IPS DF 4.7 (cell line): ENCODE data around the gene PTTG1.

ENCODE experiments used
- DNase-seq: peaks from one replicate; pipeline ENCODE4 v3.0.0-alpha.2; 2013; ENCODE audit warnings: low spot score; ENCODE audit errors: extremely low read depth

The PTTG1 gene

GRCh38 chr5:160453751-160454150 lies 32.1 kb downstream of the PTTG1 start:
- no peak for DNase-seq

GRCh38 chr5:160455600-160455999 lies 33.9 kb downstream of the PTTG1 start:
- DNase-seq = no peak

- no peak for DNase-seq
Measured at GRCh38 chr5:160456480-160457177, 35.0 kb downstream of the PTTG1 start.

- no peak for DNase-seq
Measured at GRCh38 chr5:160457252-160457651, 35.6 kb downstream of the PTTG1 start.

DNA sequence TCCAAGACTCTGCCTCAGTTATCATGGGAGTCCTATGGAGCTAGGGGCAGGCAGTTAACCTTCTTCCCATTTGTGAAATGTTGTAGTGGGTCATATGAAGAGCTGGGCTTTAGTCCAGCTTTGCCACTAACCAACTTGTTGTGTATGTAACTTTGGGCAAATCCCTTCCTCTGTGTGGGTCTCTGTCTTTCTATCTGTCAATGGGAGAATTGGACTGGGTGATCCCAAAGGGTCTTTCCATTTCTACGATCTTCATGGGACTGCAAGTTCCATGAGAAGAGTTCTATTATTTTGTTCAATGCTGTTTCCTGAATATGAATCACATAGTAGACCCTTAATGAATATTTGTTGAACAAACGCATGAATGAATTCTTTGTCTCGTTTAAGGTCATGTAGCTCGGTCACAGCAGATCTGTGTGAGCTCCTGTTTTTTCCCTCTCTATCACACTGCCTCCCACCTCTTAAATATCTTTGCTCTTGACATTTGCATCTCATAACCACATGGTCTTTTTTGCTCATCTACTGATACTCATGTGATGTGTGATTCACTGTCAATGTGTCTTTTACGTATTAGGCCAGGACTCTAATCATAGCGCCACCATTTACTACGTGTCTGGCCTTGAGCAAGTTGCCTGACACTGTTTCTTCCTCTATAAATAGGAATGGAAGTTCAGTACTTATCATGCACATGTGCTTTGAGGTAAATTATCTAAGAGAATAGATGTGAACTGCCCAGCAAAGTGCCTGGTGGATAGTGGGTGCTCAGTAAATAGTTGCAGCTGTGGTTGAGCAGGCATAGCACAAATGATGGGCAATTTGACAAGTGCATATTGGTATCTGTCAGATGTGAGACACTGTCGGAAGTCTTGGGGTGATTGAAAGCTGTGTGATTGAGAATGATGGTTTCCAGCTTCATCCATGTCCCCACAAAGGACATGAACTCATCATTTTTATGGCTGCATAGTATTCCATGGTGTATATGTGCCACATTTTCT lies 37.4 kb downstream of the PTTG1 start:
- no peak for DNase-seq

GRCh38 chr5:160460377-160461049 lies 38.9 kb downstream of the PTTG1 start:
- DNase-seq = no peak

- no peak for DNase-seq
Measured at GRCh38 chr5:160461378-160461777, 39.7 kb downstream of the PTTG1 start.

- no peak for DNase-seq
Measured at GRCh38 chr5:160462167-160462566, 40.5 kb downstream of the PTTG1 start.

DNA sequence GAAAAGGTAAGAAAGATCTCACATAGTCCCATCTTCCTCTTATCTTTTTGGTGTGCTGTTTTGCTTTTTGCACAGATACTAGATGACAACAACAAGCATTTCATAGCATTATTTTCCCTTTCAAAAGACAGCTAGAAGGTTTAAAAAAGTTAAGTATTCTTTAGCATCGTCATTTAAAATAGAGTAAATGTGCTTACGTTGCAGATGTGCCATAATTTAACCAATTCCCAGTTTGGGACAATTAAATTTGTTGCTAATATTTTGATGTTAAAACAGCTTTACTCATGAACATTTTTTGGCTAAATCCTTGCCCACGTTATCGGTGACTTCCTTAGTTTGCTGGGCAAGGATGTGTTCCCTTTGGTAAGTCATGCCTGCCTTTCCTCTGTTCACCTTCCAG lies 41.6 kb downstream of the PTTG1 start:
- DNase-seq = no peak

DNA sequence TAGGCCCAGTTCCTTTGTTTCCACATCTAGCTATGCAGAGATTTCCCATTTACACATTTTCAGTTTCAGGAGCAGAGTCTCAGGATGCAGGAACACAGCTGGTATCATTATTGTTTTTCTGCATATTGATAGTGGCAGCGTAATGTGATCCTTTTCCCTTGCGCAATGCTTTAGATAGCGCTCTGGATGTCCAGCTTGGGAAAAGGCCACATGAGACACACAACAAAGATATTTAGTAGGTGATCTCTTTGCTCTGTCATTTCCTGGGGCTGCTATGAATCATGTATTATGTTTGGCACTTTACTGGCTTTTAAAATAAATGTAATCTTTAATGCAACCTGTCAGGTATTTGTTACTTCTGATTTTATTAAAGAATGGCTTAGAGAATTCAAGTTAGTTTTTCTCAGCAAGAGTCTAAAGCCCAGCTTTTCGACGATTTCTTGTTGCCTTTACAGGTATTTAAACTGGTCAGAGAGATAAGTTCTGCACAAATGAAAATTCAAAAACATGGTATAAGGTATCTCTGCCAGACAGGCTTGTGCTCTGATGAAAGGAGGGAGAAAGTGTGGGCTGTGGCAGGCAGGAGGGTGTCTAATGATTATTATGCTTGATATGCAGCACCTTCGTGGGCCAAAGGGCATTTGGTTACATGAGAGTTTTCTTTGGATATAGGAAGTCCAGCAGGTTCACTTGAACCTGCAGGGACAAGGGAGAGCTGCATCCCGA lies 42.2 kb downstream of the PTTG1 start:
- no peak for DNase-seq

- no peak for DNase-seq
Measured at GRCh38 chr5:160464466-160464797, 42.8 kb downstream of the PTTG1 start.

GRCh38 chr5:160466116-160466515 lies 44.5 kb downstream of the PTTG1 start:
- DNase-seq = no peak

DNA sequence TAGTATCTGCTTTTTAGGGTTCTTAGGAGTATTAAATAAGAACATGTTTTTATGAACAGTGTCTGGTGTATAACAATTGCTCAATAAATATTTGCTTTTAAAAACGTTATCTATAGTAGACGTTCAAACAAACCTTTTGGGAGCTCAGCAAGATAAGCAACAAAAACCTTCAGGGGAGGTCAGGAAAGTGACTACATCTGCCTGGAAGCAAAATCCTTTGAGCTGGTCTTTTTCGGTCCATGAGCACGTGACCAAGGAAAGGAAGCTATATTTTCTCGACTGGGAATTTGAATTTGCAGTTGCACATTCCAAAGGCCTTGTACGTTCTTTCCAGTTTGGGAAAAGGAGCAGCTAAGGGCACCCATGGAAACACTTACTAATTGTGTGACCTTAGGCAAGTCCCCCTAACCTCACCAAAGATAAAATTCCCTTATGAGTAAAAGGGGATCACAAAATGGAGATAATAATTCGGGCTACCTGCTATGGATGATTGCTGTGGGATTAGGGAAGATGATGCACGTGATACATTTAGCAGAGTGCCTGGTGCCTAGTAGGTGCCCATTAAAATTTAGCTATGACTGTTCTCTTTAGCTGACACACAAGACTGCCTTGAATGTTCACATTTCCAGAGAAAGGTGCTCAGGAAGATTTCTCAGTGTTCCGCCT lies 45.4 kb downstream of the PTTG1 start:
- DNase-seq = no peak

DNA sequence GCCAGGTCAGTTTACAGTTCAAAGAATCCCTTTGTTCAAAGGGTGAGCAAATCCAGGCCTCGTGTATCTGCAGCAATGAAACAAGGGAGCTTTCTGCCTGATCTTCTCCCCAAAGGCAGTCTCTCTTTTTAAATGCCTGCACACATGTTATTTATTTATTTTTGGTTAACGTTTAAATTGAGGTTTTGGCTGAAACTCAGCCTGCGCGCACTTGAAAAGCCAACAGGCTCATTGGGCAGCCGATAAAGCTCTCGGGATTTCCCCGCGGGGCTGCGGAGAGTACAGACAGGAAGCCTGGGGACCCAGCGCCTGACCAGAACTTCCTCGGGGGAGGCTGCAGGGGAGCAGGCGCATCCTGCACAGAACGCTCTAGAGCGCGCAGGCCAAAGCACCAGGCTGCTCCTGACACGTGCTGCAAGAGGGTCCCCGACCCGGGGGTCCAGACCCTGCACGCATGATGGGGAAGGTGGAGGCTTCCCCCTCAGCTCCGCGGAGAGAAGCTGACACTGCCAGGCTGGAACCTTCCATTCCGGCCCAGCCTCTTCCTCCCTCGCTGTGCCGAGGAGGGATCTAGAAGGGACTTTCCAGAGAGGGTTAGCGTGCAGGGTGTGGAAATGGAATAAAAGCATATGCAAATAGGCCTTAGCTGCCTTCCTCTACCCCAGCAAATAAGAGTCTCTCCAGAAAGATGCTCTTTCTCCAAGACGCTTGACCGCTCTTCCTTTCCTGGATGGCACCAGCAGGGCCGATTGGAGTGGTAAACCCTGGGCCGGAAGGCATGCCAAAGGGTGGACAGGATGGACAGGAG lies 46.1 kb downstream of the PTTG1 start:
- DNase-seq = no peak

- no peak for DNase-seq
Measured at GRCh38 chr5:160468363-160468975, 46.8 kb downstream of the PTTG1 start.

DNA sequence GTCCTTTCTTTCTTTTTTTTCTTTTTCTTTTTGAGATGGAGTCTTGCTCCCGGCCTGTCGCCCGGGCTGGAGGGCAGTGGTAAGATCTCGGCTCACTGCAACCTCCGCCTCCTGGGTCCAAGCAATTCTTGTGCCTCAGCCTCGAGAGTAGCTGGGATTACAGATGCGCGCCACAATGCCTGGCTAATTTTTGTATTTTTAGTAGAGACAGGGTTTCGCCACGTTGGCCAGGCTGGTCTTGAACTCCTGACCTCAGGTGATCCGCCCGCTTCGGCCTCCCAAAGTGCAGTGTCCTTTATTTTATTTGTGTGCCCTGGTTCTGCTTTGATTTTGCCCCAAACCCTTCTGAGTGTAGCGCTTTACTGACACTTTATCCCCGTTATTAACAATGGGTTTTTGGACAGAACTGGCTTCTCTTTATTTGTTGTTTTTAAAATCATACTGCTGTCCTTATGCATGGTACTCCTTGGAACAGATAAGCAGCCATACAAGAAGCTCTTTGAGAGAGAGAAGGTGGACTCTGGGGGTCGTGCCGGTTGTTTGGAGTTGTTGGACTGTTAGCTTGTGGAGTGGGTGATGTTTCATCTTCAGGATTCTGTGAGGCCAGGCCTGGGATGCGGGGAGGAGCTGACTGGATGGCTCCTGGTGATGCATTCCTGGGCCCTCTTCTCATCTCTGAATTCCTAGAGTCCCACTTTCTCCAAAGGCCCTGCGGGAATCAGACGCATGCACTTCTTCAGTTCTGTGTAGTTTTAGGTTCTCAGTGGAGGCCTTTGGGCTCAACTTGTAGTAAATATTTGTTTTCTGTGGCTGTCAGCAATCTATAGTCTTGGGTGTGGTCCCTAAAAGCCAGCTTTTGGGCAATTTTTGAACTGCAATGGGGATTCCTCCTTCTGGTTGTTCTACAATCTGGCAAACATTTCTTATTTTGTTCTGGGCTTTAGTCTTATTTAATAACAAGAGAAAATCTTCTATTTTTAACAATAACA lies 47.8 kb downstream of the PTTG1 start:
- DNase-seq = no peak

GRCh38 chr5:160470437-160471361 lies 49.0 kb downstream of the PTTG1 start:
- no peak for DNase-seq
